H9 (cell line): Measurements from ENCODE around the gene OTOS. TPM values are rescaled to one million over a fixed set of nuclear protein-coding genes. Genes with fewer than 3 reads are reported as not detected.

ENCODE experiments used
- DNase-seq: peaks from one replicate; pipeline ENCODE4 v3.0.0-alpha.2; 2017
- H2AFZ ChIP-seq: one replicate; pipeline ENCODE4 v1.6.1; 2013; ENCODE audit warnings: mild to moderate bottlenecking, low read length, control low read depth, moderate library complexity
- H2AK5ac ChIP-seq: 2 replicates; pipeline ENCODE4 v1.6.1; 2013; ENCODE audit warnings: low read length, control low read depth, mixed read lengths; ENCODE audit not compliant: insufficient read length
- H2BK120ac ChIP-seq: one replicate; pipeline ENCODE4 v1.6.1; 2013; ENCODE audit warnings: low read depth, mild to moderate bottlenecking, low read length, control low read depth, inconsistent platforms; ENCODE audit not compliant: poor library complexity, severe bottlenecking
- H2BK12ac ChIP-seq: 2 replicates; pipeline ENCODE4 v1.6.1; 2013; ENCODE audit warnings: low read length, control low read depth, mixed read lengths, low read depth; ENCODE audit not compliant: insufficient read length
- H2BK15ac ChIP-seq: 2 replicates; pipeline ENCODE4 v1.6.1; 2013; ENCODE audit warnings: low read depth, low read length, control low read depth
- H2BK20ac ChIP-seq: one replicate; pipeline ENCODE4 v1.6.1; 2013; ENCODE audit warnings: low read depth, mild to moderate bottlenecking, low read length, control low read depth, inconsistent platforms; ENCODE audit not compliant: poor library complexity, severe bottlenecking
- H2BK5ac ChIP-seq: 2 replicates; pipeline ENCODE4 v1.6.1; 2013; ENCODE audit warnings: low read length, control low read depth, mixed read lengths; ENCODE audit not compliant: insufficient read length
- H3K14ac ChIP-seq: 2 replicates; pipeline ENCODE4 v1.6.1; 2013; ENCODE audit warnings: low read length, control low read depth; ENCODE audit not compliant: insufficient read depth
- H3K18ac ChIP-seq: 2 replicates; pipeline ENCODE4 v1.6.1; 2013; ENCODE audit warnings: low read depth, mild to moderate bottlenecking, mixed read lengths, low read length, control low read depth; ENCODE audit not compliant: insufficient read length
- H3K23ac ChIP-seq: 2 replicates; pipeline ENCODE4 v1.6.1; 2013; ENCODE audit warnings: low read length, control low read depth, mixed read lengths, low read depth; ENCODE audit not compliant: insufficient read length
- H3K23me2 ChIP-seq: 2 replicates; pipeline ENCODE4 v1.6.1; 2013; ENCODE audit warnings: low read depth, mild to moderate bottlenecking, mixed read lengths, low read length, control low read depth; ENCODE audit not compliant: insufficient read length, poor library complexity, severe bottlenecking
- H3K27ac ChIP-seq: 2 replicates; pipeline ENCODE4 v1.5.1; 2013; ENCODE audit warnings: low read length, control low read depth, mixed read lengths, low read depth; ENCODE audit not compliant: insufficient read length
- H3K27me3 ChIP-seq: 2 replicates; pipeline ENCODE4 v1.6.1; 2013; ENCODE audit warnings: low read length, control low read depth, inconsistent platforms; ENCODE audit not compliant: insufficient read depth
- H3K4ac ChIP-seq: 2 replicates; pipeline ENCODE4 v1.6.1; 2013; ENCODE audit warnings: low read depth, mild to moderate bottlenecking, control low read depth, inconsistent platforms, low read length, moderate library complexity
- H3K4me1 ChIP-seq: 2 replicates; pipeline ENCODE4 v1.6.1; 2013; ENCODE audit warnings: low read length, control low read depth, inconsistent platforms; ENCODE audit not compliant: insufficient read depth
- H3K4me2 ChIP-seq: 2 replicates; pipeline ENCODE4 v1.6.1; 2013; ENCODE audit warnings: low read length, control low read depth, mixed read lengths; ENCODE audit not compliant: insufficient read length, insufficient read depth
- H3K56ac ChIP-seq: 2 replicates; pipeline ENCODE4 v1.6.1; 2013; ENCODE audit warnings: low read depth, mild to moderate bottlenecking, mixed read lengths, low read length, control low read depth; ENCODE audit not compliant: insufficient read length
- H3K79me1 ChIP-seq: 2 replicates; pipeline ENCODE4 v1.6.1; 2013; ENCODE audit warnings: low read depth, mild to moderate bottlenecking, moderate library complexity, low read length, control low read depth, inconsistent platforms; ENCODE audit not compliant: insufficient read depth, poor library complexity, severe bottlenecking
- H3K79me2 ChIP-seq: 2 replicates; pipeline ENCODE4 v1.6.1; 2013; ENCODE audit warnings: low read length, control low read depth, inconsistent platforms; ENCODE audit not compliant: insufficient read depth
- H3K9ac ChIP-seq: 2 replicates; pipeline ENCODE4 v1.6.1; 2013; ENCODE audit warnings: low read length, control low read depth, mixed read lengths; ENCODE audit not compliant: insufficient read length; ENCODE audit errors: extremely low read depth
- H3K9me3 ChIP-seq: one replicate; pipeline ENCODE4 v1.6.1; 2013; ENCODE audit warnings: low read depth, low read length, inconsistent platforms; ENCODE audit not compliant: control insufficient read depth
- H3T11ph ChIP-seq: one replicate; pipeline ENCODE4 v1.6.1; 2013; ENCODE audit warnings: mild to moderate bottlenecking, low read length, control low read depth, inconsistent platforms
- H4K20me1 ChIP-seq: one replicate; pipeline ENCODE4 v1.6.1; 2013; ENCODE audit not compliant: control insufficient read depth, insufficient read length, insufficient read depth
- H4K5ac ChIP-seq: 2 replicates; pipeline ENCODE4 v1.6.1; 2013; ENCODE audit warnings: low read depth, mild to moderate bottlenecking, mixed read lengths, low read length, control low read depth; ENCODE audit not compliant: insufficient read length
- H4K8ac ChIP-seq: replicated peaks from 2 replicates; pipeline ENCODE4 v1.6.1; 2013; ENCODE audit warnings: low read length, control low read depth, mixed read lengths, low read depth; ENCODE audit not compliant: insufficient read length
- H4K91ac ChIP-seq: 2 replicates; pipeline ENCODE4 v1.6.1; 2013; ENCODE audit warnings: low read depth, mild to moderate bottlenecking, moderate library complexity, mixed read lengths, low read length, control low read depth; ENCODE audit not compliant: insufficient read length
- H3K27ac Mint-ChIP-seq, 3 experiments: 2 replicates in 2 of 3; 3 replicates in 1 of 3; pipeline ENCODE4 v1.8.0; 2020 to 2021; ENCODE audit warnings: mixed read lengths in 3 of 3, mild to moderate bottlenecking in 1 of 3, moderate library complexity in 1 of 3
- H3K27me3 Mint-ChIP-seq: 2 replicates; pipeline ENCODE4 v1.8.0; 2021; ENCODE audit warnings: low read depth, mild to moderate bottlenecking, moderate library complexity, mixed read lengths
- H3K36me3 Mint-ChIP-seq, 3 experiments: 2 replicates in 2 of 3; 3 replicates in 1 of 3; pipeline ENCODE4 v1.8.0; 2020 to 2021; ENCODE audit warnings: low read depth in 3 of 3, mixed read lengths in 3 of 3; ENCODE audit not compliant: insufficient read depth in 1 of 3
- H3K4me1 Mint-ChIP-seq, 2 experiments: 2 replicates each; pipeline ENCODE4 v1.8.0; 2020; ENCODE audit warnings: mixed read lengths in 2 of 2
- H3K4me3 Mint-ChIP-seq, 2 experiments: 2 replicates in 1 of 2; 3 replicates in 1 of 2; pipeline ENCODE4 v1.8.0; 2020 to 2021; ENCODE audit warnings: mild to moderate bottlenecking in 2 of 2, mixed read lengths in 2 of 2, moderate library complexity in 1 of 2
- H3K9me3 Mint-ChIP-seq, 2 experiments: 2 replicates in 1 of 2; 3 replicates in 1 of 2; pipeline ENCODE4 v1.8.0; 2020; ENCODE audit warnings: mild to moderate bottlenecking in 2 of 2, mixed read lengths in 2 of 2, moderate library complexity in 1 of 2
- WGBS: extraction: QIAGEN DNeasy Blood & Tissue Kit; methylation state at CpG from one replicate; pipeline ENCODE4 v1.1.7; 2013; ENCODE audit warnings: missing lambda C conversion rate, low lambda C conversion rate, mixed read lengths; ENCODE audit not compliant: insufficient read length; ENCODE audit errors: extremely low coverage; 5-methylcytosine and 5-hydroxymethylcytosine counted together
- total RNA-seq: library from RNA; stranded (reverse); gene quantifications from 2 replicates; pipeline ENCODE4 v1.2.1, GENCODE V29; 2021
- TF ChIP-seq, protein P1 (sequence below): fragments of 200-600 bp; sonication (generic); conservative IDR thresholded peaks from 3 replicates; pipeline ENCODE4 v1.8.0; 2021; ENCODE audit warnings: antibody characterized with exemption, mild to moderate bottlenecking

Gene OTOS
- total RNA-seq, 1 experiment from 2014 or later = not detected

DNA sequence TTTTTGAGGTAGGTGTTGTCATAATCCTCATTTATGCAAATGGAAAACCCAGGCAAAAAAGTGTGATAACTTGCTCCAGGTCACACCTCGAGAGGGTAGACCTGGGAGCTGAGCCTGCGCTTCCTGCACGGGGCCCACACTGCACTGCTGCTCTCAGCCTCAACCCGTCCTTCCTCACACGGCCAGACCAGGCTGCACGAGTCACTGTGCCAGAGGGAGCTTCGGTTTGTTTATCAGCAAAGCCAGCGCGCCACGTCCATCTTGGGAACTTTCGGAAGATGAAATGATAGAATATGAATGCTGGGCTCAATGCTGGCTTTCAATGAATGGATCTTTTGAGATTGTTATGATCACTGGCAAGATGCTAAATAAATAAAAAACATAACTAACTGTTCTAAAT is 18.8 kb downstream of the OTOS start:
- Histone ChIP-seq H3K79me1 (no peaks in the 10 kb centered on the region), H2AK5ac (no peak overlapping the region), H2BK12ac (no peak overlapping the region), H3K9ac (no peak overlapping the region), H3K79me2 (no peaks in the 10 kb centered on the region), H3K27ac (no peak overlapping the region), H3K18ac (no peak overlapping the region), H3K4me1 (no peaks in the 10 kb centered on the region), H2BK20ac (no peak overlapping the region), H3K23me2 (no peaks in the 10 kb centered on the region), H2AFZ (no peak overlapping the region), H2BK120ac (no peak overlapping the region), H4K5ac (no peak overlapping the region), H3K56ac (no peak overlapping the region), H2BK15ac (no peak overlapping the region), H3K4me2 (no peak overlapping the region), H3T11ph (no peak overlapping the region), H3K14ac (no peak overlapping the region), H3K4ac (no peak overlapping the region), H2BK5ac (no peak overlapping the region), H4K20me1 (no peaks in the 10 kb centered on the region), H3K27me3 (no peaks in the 10 kb centered on the region), H3K9me3 (no peaks in the 10 kb centered on the region), H3K23ac (no peak overlapping the region), H4K91ac (no peak overlapping the region), H4K8ac (no peak overlapping the region)
- WGBS = no CpG with 5 or more reads among the region's 11 CpGs
- peaks cover 0 to 11% (median 8%) of the 10 kb centered on the region in 3 experiments; a peak in 4 of 7 replicates for H3K36me3 Mint-ChIP-seq
- H3K27me3 Mint-ChIP-seq = peaks cover 3% of the 10 kb centered on the region
- no peaks in the 10 kb centered on the region for H3K4me1 Mint-ChIP-seq
- TF ChIP-seq, protein P1, sequence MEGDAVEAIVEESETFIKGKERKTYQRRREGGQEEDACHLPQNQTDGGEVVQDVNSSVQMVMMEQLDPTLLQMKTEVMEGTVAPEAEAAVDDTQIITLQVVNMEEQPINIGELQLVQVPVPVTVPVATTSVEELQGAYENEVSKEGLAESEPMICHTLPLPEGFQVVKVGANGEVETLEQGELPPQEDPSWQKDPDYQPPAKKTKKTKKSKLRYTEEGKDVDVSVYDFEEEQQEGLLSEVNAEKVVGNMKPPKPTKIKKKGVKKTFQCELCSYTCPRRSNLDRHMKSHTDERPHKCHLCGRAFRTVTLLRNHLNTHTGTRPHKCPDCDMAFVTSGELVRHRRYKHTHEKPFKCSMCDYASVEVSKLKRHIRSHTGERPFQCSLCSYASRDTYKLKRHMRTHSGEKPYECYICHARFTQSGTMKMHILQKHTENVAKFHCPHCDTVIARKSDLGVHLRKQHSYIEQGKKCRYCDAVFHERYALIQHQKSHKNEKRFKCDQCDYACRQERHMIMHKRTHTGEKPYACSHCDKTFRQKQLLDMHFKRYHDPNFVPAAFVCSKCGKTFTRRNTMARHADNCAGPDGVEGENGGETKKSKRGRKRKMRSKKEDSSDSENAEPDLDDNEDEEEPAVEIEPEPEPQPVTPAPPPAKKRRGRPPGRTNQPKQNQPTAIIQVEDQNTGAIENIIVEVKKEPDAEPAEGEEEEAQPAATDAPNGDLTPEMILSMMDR = no peak
- H3K27ac Mint-ChIP-seq = no peak overlapping the region
- no peak overlapping the region for H3K4me3 Mint-ChIP-seq
- peaks cover 0 to 9% of the 10 kb centered on the region in 2 experiments; a peak in 2 of 5 replicates for H3K9me3 Mint-ChIP-seq
- DNase-seq = peak; percentile 15
